GM21619 (cell line): ENCODE results near the gene MOV10.

Experiments used
- ATAC-seq: cut with Tn5 transposase; IDR thresholded peaks from one replicate; pipeline ENCODE4 v1.9.1; 2021; ENCODE audit not compliant: unreplicated experiment

Gene MOV10

GRCh38 chr1:112698366-112699310 lies 24.2 kb downstream of the MOV10 start:
- no peak for ATAC-seq

- ATAC-seq: no peak
These were observed 25.1 kb downstream of the MOV10 start for GRCh38 chr1:112699425-112700144.

- peak; percentile 34 for ATAC-seq
These were observed 26.1 kb downstream of the MOV10 start for GRCh38 chr1:112700290-112701226.

- no peak for ATAC-seq
These were observed 27.0 kb downstream of the MOV10 start for GRCh38 chr1:112701227-112702066.

GRCh38 chr1:112702067-112702395 lies 27.6 kb downstream of the MOV10 start:
- ATAC-seq: no peak

- no peak for ATAC-seq
These were observed 28.2 kb downstream of the MOV10 start for GRCh38 chr1:112702420-112703261.

- no peak for ATAC-seq
These were observed 29.2 kb downstream of the MOV10 start for GRCh38 chr1:112703706-112704105.

GRCh38 chr1:112704391-112704933 lies 30.0 kb downstream of the MOV10 start:
- no peak for ATAC-seq

- ATAC-seq: peak; percentile 62
These were observed 30.6 kb downstream of the MOV10 start for GRCh38 chr1:112704934-112705627.

- ATAC-seq: peak; percentile 51
These were observed 32.2 kb downstream of the MOV10 start, which contains the start of gene RHOC for GRCh38 chr1:112706505-112707220. TSS of gene RHOC (minus strand) at chr1:112707127. CDS start at chr1:112703799, 3,328 bp downstream.

GRCh38 chr1:112707221-112708001 lies 33.0 kb downstream of the MOV10 start:
- peak; percentile 52 for ATAC-seq

- ATAC-seq: no peak
These were observed 33.6 kb downstream of the MOV10 start for GRCh38 chr1:112708002-112708448.

- ATAC-seq: no peak
These were observed 34.0 kb downstream of the MOV10 start for GRCh38 chr1:112708489-112708888.

GRCh38 chr1:112710159-112710558 lies 35.7 kb downstream of the MOV10 start:
- ATAC-seq: no peak

- ATAC-seq: no peak
These were observed 36.1 kb downstream of the MOV10 start for GRCh38 chr1:112710586-112710985.

- ATAC-seq: no peak
These were observed 36.6 kb downstream of the MOV10 start for GRCh38 chr1:112711041-112711440.

- no peak for ATAC-seq
These were observed 37.2 kb downstream of the MOV10 start for GRCh38 chr1:112711670-112712069.
